K562 (cell line): ENCODE results near the gene HOPX. TPM values are rescaled to one million over a fixed set of nuclear protein-coding genes. Genes with fewer than 3 reads are reported as not detected.

Experiments used
- EZH2 ChIP-seq: IDR thresholded peaks from 2 replicates; pipeline ENCODE4 v1.6.1; 2012; ENCODE audit warnings: low read depth, mild to moderate bottlenecking, inconsistent platforms, low read length, borderline replicate concordance
- FOSL1 ChIP-seq: fragments of 200-800 bp; sonication (Bioruptor generic); conservative IDR thresholded peaks from 2 replicates; pipeline ENCODE4 v1.6.1; 2016; ENCODE audit warnings: missing genetic modification characterization, missing compliant biosample characterization
- IRF1 ChIP-seq: sonication (generic); formaldehyde crosslinking; IDR thresholded peaks from 2 replicates; pipeline ENCODE4 v1.8.0; 2022; ENCODE audit warnings: missing genetic modification reagents, mild to moderate bottlenecking, borderline replicate concordance
- NEUROD1 ChIP-seq: fragments of 150-350 bp; IDR thresholded peaks from 2 replicates; pipeline ENCODE4 v1.6.1; 2014; ENCODE audit warnings: borderline replicate concordance, low read length, low read depth; ENCODE audit not compliant: partially characterized antibody
- SREBF1 ChIP-seq: fragments of 150-350 bp; IDR thresholded peaks from 2 replicates; pipeline ENCODE4 v1.6.1; 2014; ENCODE audit warnings: antibody characterized with exemption, low read depth, low read length, borderline replicate concordance
- TRIM25 ChIP-seq: fragments of 450-650 bp; IDR thresholded peaks from 2 replicates; pipeline ENCODE4 v1.7.0; 2016; ENCODE audit warnings: borderline replicate concordance
- ZBTB26 ChIP-seq: fragments of 450-650 bp; formaldehyde crosslinking; IDR thresholded peaks from 2 replicates; pipeline ENCODE4 v1.4.0; 2022; ENCODE audit warnings: missing genetic modification characterization
- ZNF699 ChIP-seq: fragments of 250-450 bp; sonication (Bioruptor Pico); IDR thresholded peaks from 2 replicates; pipeline ENCODE4 v1.8.0; 2021; ENCODE audit warnings: mild to moderate bottlenecking, moderate library complexity; ENCODE audit not compliant: insufficient replicate concordance
- ZNF740 ChIP-seq, 3 experiments: fragments of 200-800 bp in 1 of 3; sonication (Bioruptor generic) in 1 of 3; sonication (generic) in 1 of 3; formaldehyde crosslinking in 1 of 3; IDR thresholded peaks; 2 replicates each; pipeline versions ENCODE4 v1.6.1 to v1.8.0; 2016 to 2022; ENCODE audit warnings: mild to moderate bottlenecking in 2 of 3, missing compliant biosample characterization in 2 of 3, missing genetic modification characterization in 2 of 3, missing genetic modification reagents in 1 of 3
- polyA plus RNA-seq, 8 experiments: library from polyadenylated mRNA; depleted of rRNA in 4 of 8; stranded (reverse) in 5 of 8; unstranded in 3 of 8; fragments of >200 nt; fragmentation: Nextera tagmentation in 2 of 8; fragmentation: Illumina TruSeq in 1 of 8; extraction: Ambion mirVana in 2 of 8; extraction: Trizol in 1 of 8; gene quantifications; 2 replicates each; pipeline versions ENCODE4 v1.2.1 to v1.2.3, GENCODE V29; 2011 to 2014; ENCODE audit warnings: inconsistent platforms in 1 of 8, missing spikeins in 1 of 8
- total RNA-seq, 7 experiments: library from RNA; depleted of rRNA in 6 of 7; stranded (reverse); fragments of >200 nt in 6 of 7; fragmentation: Illumina TruSeq in 2 of 7; extraction: Trizol in 2 of 7; gene quantifications; 2 replicates each; pipeline versions ENCODE4 v1.2.1 to v1.2.3, GENCODE V29; 2011 to 2021; ENCODE audit warnings: low replicate concordance in 1 of 7

Gene HOPX
- total and polyA plus RNA-seq, 9 of the 15 experiments (the other 6 are each of a cell fraction or from before 2014, with no cell fraction given), result 0.24 TPM; not detected in 8

- TF ChIP-seq IRF1 (CRISPR knock-in tag) (no peak), TRIM25 (no peak), FOSL1 (tag) (no peak), ZNF699 (CRISPR knock-in tag) (no peak), SREBF1 (no peak), ZBTB26 (no peak), NEUROD1 (no peak), ZNF740 (CRISPR knock-in tag; IDR thresholded peaks at IDR 0.05) (no peak), ZNF740 (tag; IDR thresholded peaks at IDR 0.05) (no peak), EZH2 (no peak)
These were observed 24.0 kb downstream of the HOPX start (continued) for GRCh38 chr4:56657128-56657527.
